ENCODE data around the gene STK10. TPM values are rescaled to one million over a fixed set of nuclear protein-coding genes. Genes with fewer than 3 reads are reported as not detected.

STK10 gene
- total and polyA plus RNA-seq, 12 donors: 5.5 to 39.1 (median 19.0) TPM

DNA sequence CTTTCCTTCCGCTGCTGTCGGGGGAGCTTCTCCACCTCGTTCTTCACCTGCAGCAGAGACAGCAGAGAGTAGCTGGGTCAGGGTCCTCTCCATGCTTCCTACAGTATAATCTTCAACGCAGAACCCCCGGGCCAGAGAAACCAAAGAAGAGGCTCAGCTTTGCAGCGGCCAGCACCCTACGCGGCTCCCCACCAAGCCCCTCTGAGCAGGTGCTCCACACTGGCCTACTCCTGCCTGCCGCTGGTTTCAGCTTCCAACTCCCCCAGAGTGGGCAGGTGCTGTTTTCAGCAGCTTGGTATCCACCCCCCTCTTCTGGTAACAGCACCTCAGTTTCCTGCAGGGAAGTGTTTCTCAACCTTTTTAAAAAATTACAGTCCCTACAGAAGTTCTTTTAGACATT, 123.3 kb downstream of the STK10 start:
- TF ChIP-seq, protein P1, sequence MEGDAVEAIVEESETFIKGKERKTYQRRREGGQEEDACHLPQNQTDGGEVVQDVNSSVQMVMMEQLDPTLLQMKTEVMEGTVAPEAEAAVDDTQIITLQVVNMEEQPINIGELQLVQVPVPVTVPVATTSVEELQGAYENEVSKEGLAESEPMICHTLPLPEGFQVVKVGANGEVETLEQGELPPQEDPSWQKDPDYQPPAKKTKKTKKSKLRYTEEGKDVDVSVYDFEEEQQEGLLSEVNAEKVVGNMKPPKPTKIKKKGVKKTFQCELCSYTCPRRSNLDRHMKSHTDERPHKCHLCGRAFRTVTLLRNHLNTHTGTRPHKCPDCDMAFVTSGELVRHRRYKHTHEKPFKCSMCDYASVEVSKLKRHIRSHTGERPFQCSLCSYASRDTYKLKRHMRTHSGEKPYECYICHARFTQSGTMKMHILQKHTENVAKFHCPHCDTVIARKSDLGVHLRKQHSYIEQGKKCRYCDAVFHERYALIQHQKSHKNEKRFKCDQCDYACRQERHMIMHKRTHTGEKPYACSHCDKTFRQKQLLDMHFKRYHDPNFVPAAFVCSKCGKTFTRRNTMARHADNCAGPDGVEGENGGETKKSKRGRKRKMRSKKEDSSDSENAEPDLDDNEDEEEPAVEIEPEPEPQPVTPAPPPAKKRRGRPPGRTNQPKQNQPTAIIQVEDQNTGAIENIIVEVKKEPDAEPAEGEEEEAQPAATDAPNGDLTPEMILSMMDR (IDR thresholded peaks at IDR 0.05): no peak
- no peak for TF ChIP-seq POLR2A (IDR thresholded peaks at IDR 0.05)
- no peak overlapping the region for H3K27ac ChIP-seq
- no peak for DNase-seq
- intact Hi-C loops (cut with DNase I): no loop called here
- peaks cover 0 to 34% of the 10 kb centered on the region in 2 donors for H3K36me3 ChIP-seq (replicated peaks in 1 of 2)
- 96 to 99% (median 97%) methylated on average over 9 of the region's 9 CpGs for WGBS, 4 donors
- no peaks in the 10 kb centered on the region for H3K4me1 ChIP-seq (replicated peaks in 1 of 2)
- H3K4me3 ChIP-seq: no peak overlapping the region
- H3K9me3 ChIP-seq (replicated peaks in 1 of 3): no peaks in the 10 kb centered on the region
- no peaks in the 10 kb centered on the region for H3K27me3 ChIP-seq

DNA sequence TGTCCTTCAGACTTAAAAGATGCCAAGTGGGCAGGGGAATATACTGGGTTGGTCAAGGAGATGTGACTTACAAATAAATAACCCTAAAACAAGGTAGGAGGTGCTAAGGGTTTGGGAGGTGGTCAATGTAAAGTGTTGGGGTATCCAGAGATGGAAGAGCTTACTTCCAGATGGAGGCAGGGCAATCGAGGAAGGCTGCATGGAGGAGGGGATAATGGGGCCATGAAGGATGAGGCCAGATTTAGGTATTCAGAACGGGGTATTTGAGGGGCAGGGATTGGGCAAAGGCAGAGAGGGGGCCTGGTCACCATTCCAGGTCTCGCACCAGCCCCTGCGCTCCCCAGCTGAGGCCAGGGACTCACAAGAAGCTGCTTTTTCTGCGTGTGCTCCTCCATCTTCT, 123.7 kb downstream of the STK10 start:
- H3K4me3 ChIP-seq: no peak overlapping the region

DNA sequence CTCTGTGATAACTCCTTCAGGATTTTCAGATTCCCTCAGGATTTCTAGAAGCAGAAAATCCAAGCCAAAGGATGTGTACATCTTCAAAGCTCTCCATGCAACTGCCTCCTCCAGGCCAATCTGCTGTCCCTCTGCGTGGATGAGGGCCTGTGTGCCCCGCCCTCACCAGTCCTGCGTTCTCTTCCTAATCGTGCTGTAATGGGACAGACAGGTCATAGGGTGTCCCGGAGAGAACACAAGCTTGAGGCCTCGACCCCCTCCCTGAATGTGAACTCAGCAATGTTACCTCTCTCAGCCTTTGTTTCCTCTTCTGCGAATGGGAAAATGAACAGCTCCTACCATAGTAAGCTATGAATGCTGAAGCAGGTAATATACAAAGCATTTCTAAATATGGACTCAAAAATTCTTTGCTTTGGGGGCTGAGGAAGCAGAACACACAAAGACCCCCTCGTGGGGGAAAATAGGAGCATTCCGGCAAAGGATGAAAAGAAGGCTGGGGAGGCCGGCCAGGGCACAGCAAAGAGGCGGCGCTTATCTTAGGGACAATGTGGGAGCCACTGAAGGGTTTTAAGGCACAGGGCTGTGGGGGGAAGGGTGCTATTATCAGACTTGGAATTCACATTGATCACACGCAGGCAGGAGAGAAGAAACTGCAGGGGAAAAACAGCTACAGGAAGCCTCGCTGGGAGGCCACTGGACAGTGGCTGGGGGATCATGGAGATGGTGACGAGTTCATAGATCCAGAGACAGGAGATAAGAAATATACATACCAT, 124.4 kb downstream of the STK10 start:
- no peak for TF ChIP-seq POLR2A (IDR thresholded peaks at IDR 0.05)
- TF ChIP-seq, protein P1 (IDR thresholded peaks at IDR 0.05): no peak
- intact Hi-C loops (cut with DNase I): no loop called here
- no peak for DNase-seq
- H3K9me3 ChIP-seq (replicated peaks in 1 of 3): no peaks in the 10 kb centered on the region
- 83 to 88% (median 85%) methylated on average over 15 of the region's 15 CpGs for WGBS, 4 donors
- H3K4me1 ChIP-seq (replicated peaks in 1 of 2): no peaks in the 10 kb centered on the region
- H3K4me3 ChIP-seq: no peak overlapping the region
- no peaks in the 10 kb centered on the region for H3K27me3 ChIP-seq
- no peak overlapping the region for H3K27ac ChIP-seq
- peaks cover 0 to 36% of the 10 kb centered on the region in 2 donors for H3K36me3 ChIP-seq (replicated peaks in 1 of 2)

More for the DNA sequence above, 123.7 kb downstream of the STK10 start:
- intact Hi-C loops (cut with DNase I): no loop called here
- Histone ChIP-seq H3K4me1 (replicated peaks in 1 of 2) (no peaks in the 10 kb centered on the region), H3K9me3 (replicated peaks in 1 of 3) (no peaks in the 10 kb centered on the region), H3K27me3 (no peaks in the 10 kb centered on the region), H3K36me3 (replicated peaks in 1 of 2) (peaks cover 0 to 36% of the 10 kb centered on the region in 2 donors), H3K27ac (no peak overlapping the region)
- DNase-seq: peak in 1 of 7 donors; percentile 5
- no peak for TF ChIP-seq POLR2A (IDR thresholded peaks at IDR 0.05)
- TF ChIP-seq, protein P1 (IDR thresholded peaks at IDR 0.05): no peak
- 88 to 95% (median 90%) methylated on average over 5 of the region's 5 CpGs for WGBS, 4 donors

DNA sequence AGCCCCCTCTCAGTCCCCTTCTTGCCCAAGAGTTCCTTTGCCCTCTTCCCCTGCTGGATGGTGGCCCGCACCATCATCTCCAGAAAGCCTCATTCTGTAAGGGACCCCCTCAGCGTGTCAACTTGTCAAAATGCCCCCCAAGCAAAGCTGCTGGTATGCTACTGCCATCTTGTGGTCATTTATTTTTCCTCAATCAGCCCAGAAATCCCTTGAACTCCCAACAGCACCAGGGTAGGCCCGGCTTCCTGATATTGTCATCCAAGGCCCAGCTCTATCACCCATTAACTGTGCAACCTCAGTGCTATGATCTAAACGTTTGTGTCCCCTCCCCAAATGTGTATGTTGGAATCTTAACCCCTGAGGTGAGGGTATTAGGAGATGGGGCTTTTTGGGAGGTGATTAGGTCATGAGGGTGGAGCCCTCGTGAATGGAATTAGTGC, 128.3 kb downstream of the STK10 start:
- H3K27ac ChIP-seq: no peak overlapping the region
- H3K4me1 ChIP-seq (replicated peaks in 1 of 2): no peaks in the 10 kb centered on the region
- peak in 1 of 7 donors; percentile 14 for DNase-seq
- H3K4me3 ChIP-seq: no peak overlapping the region
- TF ChIP-seq, protein P1 (IDR thresholded peaks at IDR 0.05): peak; percentile 36 to 56 (median 48)
- no peak for TF ChIP-seq POLR2A (IDR thresholded peaks at IDR 0.05)
- H3K9me3 ChIP-seq (replicated peaks in 1 of 3): no peaks in the 10 kb centered on the region
- no peaks in the 10 kb centered on the region for H3K27me3 ChIP-seq
- peaks cover 0 to 50% of the 10 kb centered on the region in 2 donors for H3K36me3 ChIP-seq (replicated peaks in 1 of 2)
- WGBS, 4 donors: 65 to 77% (median 74%) methylated on average over 5 of the region's 5 CpGs
- intact Hi-C loops (cut with DNase I): no loop called here
